ENCODE results near the gene ZBP1.

ZBP1 gene

GRCh38 chr20:57595041-57596030 is 24.9 kb downstream of the ZBP1 start:
- H3K4me3 ChIP-seq (ENCODE audit: insufficient read length, low read depth), result no peak overlapping the region
- no peaks in the 10 kb centered on the region for H3K36me3 ChIP-seq (ENCODE audit: insufficient read depth, insufficient read length, low read length)
- H3K27me3 ChIP-seq (ENCODE audit: insufficient read depth, insufficient read length), result no peaks in the 10 kb centered on the region
- H3K9me3 ChIP-seq (ENCODE audit: insufficient read depth, low read length), result no peaks in the 10 kb centered on the region
- no peak for DNase-seq (ENCODE audit: low read depth, low spot score)
- TF ChIP-seq SUZ12 (IDR thresholded peaks at IDR 0.05; ENCODE audit: extremely low read depth, insufficient read depth, insufficient read length), result no peak
- TF ChIP-seq ZNF274 (IDR thresholded peaks at IDR 0.05; ENCODE audit: low read depth, low read length), result no peak
- TF ChIP-seq YY1 (IDR thresholded peaks at IDR 0.05; ENCODE audit: insufficient read depth, insufficient read length), result no peak
- peaks cover 22% of the 10 kb centered on the region for H3K4me1 ChIP-seq (ENCODE audit: insufficient read depth, insufficient read length)
- no peak overlapping the region for H3K9ac ChIP-seq (ENCODE audit: insufficient read length, low read depth)

- H3K4me1 ChIP-seq (ENCODE audit: insufficient read depth, insufficient read length), result peaks cover 23% of the 10 kb centered on the region
- no peak for TF ChIP-seq YY1 (IDR thresholded peaks at IDR 0.05; ENCODE audit: insufficient read depth, insufficient read length)
- TF ChIP-seq SUZ12 (IDR thresholded peaks at IDR 0.05; ENCODE audit: extremely low read depth, insufficient read depth, insufficient read length), result no peak
- no peak for TF ChIP-seq ZNF274 (IDR thresholded peaks at IDR 0.05; ENCODE audit: low read depth, low read length)
Observed at GRCh38 chr20:57594092-57594951, 25.9 kb downstream of the ZBP1 start.

DNA sequence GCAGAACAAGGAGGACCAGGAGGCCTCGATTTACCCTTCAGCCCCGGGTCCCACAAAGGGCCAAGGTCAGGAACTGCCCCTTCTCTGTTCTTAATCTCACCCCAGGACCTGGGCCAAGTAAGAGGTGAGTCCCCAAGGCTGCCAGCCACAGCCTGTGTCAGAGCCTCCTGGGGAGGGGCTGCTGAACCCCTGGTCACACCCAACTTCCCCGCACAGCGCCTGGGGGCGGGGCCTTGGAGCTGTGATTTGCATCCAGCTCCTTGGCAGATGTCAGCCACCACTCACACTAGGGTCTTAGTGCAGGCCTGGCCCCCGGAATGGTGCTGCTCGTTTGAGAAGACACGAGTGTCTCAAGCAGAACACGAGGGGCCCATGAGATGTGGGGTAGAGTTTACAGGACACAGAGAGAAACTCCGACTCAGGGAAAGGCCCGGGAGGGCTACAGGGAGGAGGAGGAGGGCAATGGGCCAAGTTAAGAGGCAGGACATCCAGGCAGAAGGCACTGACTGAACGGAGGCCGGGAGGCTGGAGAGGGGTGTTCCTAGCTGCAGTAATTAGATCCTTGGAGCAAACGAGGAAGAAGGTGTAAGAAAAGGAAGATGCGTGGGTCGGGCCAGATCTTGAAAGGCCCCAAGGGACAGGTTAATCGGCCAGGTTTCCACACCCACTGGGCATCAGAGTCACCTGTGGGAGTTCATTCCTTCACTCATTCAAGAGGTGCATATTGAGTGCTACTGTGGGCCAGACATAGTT is 26.9 kb downstream of the ZBP1 start:
- Histone ChIP-seq H3K9ac (ENCODE audit: insufficient read length, low read depth) (no peak overlapping the region), H3K9me3 (ENCODE audit: insufficient read depth, low read length) (no peaks in the 10 kb centered on the region), H3K36me3 (ENCODE audit: insufficient read depth, insufficient read length, low read length) (no peaks in the 10 kb centered on the region), H3K27me3 (ENCODE audit: insufficient read depth, insufficient read length) (no peaks in the 10 kb centered on the region), H3K4me3 (ENCODE audit: insufficient read length, low read depth) (no peak overlapping the region), H3K4me1 (ENCODE audit: insufficient read depth, insufficient read length) (peaks cover 23% of the 10 kb centered on the region)
- TF ChIP-seq YY1 (IDR thresholded peaks at IDR 0.05; ENCODE audit: insufficient read depth, insufficient read length) (no peak), ZNF274 (IDR thresholded peaks at IDR 0.05; ENCODE audit: low read depth, low read length) (no peak)
- DNase-seq (ENCODE audit: low read depth, low spot score), result no peak

More at GRCh38 chr20:57594092-57594951, 25.9 kb downstream of the ZBP1 start:
- no peak for DNase-seq (ENCODE audit: low read depth, low spot score)
- Histone ChIP-seq H3K9me3 (ENCODE audit: insufficient read depth, low read length) (no peaks in the 10 kb centered on the region), H3K9ac (ENCODE audit: insufficient read length, low read depth) (peak overlapping the region; percentile 8), H3K36me3 (ENCODE audit: insufficient read depth, insufficient read length, low read length) (no peaks in the 10 kb centered on the region), H3K27me3 (ENCODE audit: insufficient read depth, insufficient read length) (no peaks in the 10 kb centered on the region), H3K4me3 (ENCODE audit: insufficient read length, low read depth) (no peak overlapping the region)

DNA sequence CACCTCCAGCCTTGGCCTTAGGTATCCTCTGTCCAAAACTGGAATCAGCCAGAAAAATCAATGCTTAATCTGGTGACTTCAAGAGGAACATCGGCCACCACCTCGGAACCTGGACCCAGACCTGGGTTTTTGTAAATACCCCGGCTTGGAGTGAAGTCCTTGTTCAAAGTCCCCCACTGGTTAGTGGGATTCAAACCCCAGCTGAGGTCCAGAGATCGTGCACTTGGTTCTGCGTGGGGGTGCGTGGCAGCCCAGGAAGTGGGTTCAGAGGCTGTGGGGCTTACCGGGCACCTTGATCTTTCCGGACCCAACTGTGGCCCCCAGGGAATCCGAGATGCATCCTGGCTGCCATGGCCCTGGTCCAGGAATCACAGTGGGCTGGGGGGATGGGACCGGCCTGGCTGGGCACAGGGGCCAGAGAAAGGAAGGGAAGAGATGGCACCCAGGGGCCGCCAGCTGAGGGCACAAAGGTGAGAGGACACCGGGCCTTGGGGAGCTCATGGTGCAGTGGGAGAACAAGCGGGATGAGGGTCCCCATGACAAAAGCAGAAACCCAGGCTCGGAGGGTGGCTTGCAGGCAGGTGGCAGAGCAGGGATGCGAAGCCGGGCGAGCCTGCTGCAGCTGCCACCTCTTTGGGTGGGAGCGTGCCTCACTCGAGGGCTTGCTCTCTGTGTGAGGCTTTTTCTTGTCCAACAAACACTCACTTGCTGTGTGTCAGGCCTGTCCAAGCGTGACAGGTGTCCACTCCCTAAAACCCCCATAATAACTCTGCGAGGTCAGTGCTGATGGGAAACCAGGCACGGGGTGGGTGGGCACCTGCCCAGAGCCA is 27.7 kb downstream of the ZBP1 start:
- TF ChIP-seq SUZ12 (IDR thresholded peaks at IDR 0.05; ENCODE audit: extremely low read depth, insufficient read depth, insufficient read length), result no peak
- no peak for TF ChIP-seq ZNF274 (IDR thresholded peaks at IDR 0.05; ENCODE audit: low read depth, low read length)
- TF ChIP-seq YY1 (IDR thresholded peaks at IDR 0.05; ENCODE audit: insufficient read depth, insufficient read length), result no peak
- Histone ChIP-seq H3K9me3 (ENCODE audit: insufficient read depth, low read length) (peaks cover 7% of the 10 kb centered on the region; the same call in 1 of the 2 replicates), H3K36me3 (ENCODE audit: insufficient read depth, insufficient read length, low read length) (no peaks in the 10 kb centered on the region), H3K9ac (ENCODE audit: insufficient read length, low read depth) (no peak overlapping the region), H3K4me3 (ENCODE audit: insufficient read length, low read depth) (no peak overlapping the region), H3K27me3 (ENCODE audit: insufficient read depth, insufficient read length) (no peaks in the 10 kb centered on the region), H3K4me1 (ENCODE audit: insufficient read depth, insufficient read length) (peaks cover 20% of the 10 kb centered on the region)
- DNase-seq (ENCODE audit: low read depth, low spot score), result no peak

DNA sequence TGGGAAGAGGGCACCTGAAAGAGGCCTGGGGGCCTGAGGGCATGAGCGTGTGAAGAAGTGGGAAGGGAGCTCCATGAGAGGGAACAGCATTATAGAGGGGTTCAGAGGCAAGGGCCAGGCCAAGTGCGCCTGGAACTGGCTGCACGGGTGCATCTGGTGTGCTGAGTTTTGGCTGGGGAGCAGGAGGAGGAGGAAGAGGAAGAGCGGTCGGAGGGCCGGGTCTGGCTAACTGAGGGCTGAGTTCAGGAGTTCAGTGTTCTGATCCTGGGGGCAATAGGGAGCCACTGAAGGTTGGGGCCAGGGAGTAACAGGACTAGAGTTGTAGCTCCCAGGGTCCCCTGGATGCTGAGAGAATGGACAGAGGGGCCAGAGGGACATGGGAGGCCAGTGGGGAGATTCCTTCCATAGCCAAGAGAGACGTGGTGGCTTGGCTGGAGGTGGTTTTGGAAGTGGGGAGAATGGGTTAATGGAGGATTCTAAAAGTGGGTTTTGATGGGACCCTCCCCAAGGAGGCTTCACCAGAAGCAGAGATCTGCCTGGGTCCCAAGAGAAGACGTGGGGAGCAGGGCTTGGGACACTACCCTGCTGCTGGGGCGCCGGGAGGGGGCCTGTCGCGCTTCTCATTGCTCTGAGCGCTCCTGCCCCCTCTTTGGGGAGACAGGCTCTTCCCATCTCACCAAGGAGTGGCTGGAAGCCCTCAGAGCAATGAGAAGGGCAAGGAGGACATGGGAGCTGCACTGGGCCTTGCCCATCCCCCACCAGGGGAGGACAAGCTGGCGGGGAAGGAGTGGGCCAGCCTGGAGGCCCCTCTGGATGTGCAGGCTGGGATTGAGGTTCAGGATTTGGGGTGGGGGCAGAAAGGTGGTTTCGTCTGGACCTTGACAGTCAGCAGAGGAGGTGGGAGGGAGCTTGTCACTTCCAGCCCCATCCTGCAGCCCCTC is 28.7 kb downstream of the ZBP1 start:
- Histone ChIP-seq H3K4me1 (ENCODE audit: insufficient read depth, insufficient read length) (peaks cover 17% of the 10 kb centered on the region), H3K36me3 (ENCODE audit: insufficient read depth, insufficient read length, low read length) (no peaks in the 10 kb centered on the region), H3K9me3 (ENCODE audit: insufficient read depth, low read length) (peaks cover 17% of the 10 kb centered on the region; the same call in 1 of the 2 replicates), H3K9ac (ENCODE audit: insufficient read length, low read depth) (no peak overlapping the region), H3K4me3 (ENCODE audit: insufficient read length, low read depth) (no peak overlapping the region), H3K27me3 (ENCODE audit: insufficient read depth, insufficient read length) (no peaks in the 10 kb centered on the region)
- no peak for TF ChIP-seq YY1 (IDR thresholded peaks at IDR 0.05; ENCODE audit: insufficient read depth, insufficient read length)
- TF ChIP-seq ZNF274 (IDR thresholded peaks at IDR 0.05; ENCODE audit: low read depth, low read length), result no peak
- no peak for TF ChIP-seq SUZ12 (IDR thresholded peaks at IDR 0.05; ENCODE audit: extremely low read depth, insufficient read depth, insufficient read length)
- DNase-seq (ENCODE audit: low read depth, low spot score), result no peak

Measured in NT2/D1 (cell line).